GM21360 (cell line): ENCODE data around the gene METTL13.
"Not testable (repeated sequence)": the region's sequence is repeated elsewhere in the genome, so short reads cannot be mapped to it uniquely, and the experiment has no call there.

ENCODE experiments used
- ATAC-seq: cut with Tn5 transposase; IDR thresholded peaks from one replicate; pipeline ENCODE4 v1.9.1; 2021; ENCODE audit warnings: mild to moderate bottlenecking, moderate library complexity; ENCODE audit not compliant: unreplicated experiment

Gene METTL13

GRCh38 chr1:171763764-171764163, 17.7 kb upstream of the METTL13 start:
- no peak for ATAC-seq

GRCh38 chr1:171769171-171769570, 12.3 kb upstream of the METTL13 start:
- ATAC-seq = no peak

GRCh38 chr1:171769754-171770153, 11.7 kb upstream of the METTL13 start:
- ATAC-seq = no peak

GRCh38 chr1:171772312-171772711, 9.1 kb upstream of the METTL13 start:
- ATAC-seq = no peak

GRCh38 chr1:171780583-171781175, 781 bp upstream of the METTL13 start:
- ATAC-seq = no peak

- no peak for ATAC-seq
Observed at GRCh38 chr1:171783816-171784530, 2.5 kb downstream of the METTL13 start.

GRCh38 chr1:171784784-171785183, 3.3 kb downstream of the METTL13 start:
- peak; percentile 18 for ATAC-seq

GRCh38 chr1:171785766-171786165, 4.3 kb downstream of the METTL13 start:
- ATAC-seq = no peak

GRCh38 chr1:171786534-171786933, 5.1 kb downstream of the METTL13 start:
- ATAC-seq = no peak

- no peak for ATAC-seq
Observed at GRCh38 chr1:171787686-171788480, 6.4 kb downstream of the METTL13 start.

GRCh38 chr1:171788696-171789095, 7.2 kb downstream of the METTL13 start:
- ATAC-seq = no peak

GRCh38 chr1:171790318-171790717, 8.9 kb downstream of the METTL13 start:
- ATAC-seq = no peak

GRCh38 chr1:171792656-171793369, 11.4 kb downstream of the METTL13 start:
- ATAC-seq = no peak

- no peak for ATAC-seq
Observed at GRCh38 chr1:171793636-171794035, 12.2 kb downstream of the METTL13 start.

GRCh38 chr1:171794085-171794484, 12.6 kb downstream of the METTL13 start:
- ATAC-seq = no peak

- no peak for ATAC-seq
Observed at GRCh38 chr1:171796592-171796991, 15.1 kb downstream of the METTL13 start.

- ATAC-seq = no peak
Observed at GRCh38 chr1:171798311-171798710, 16.9 kb downstream of the METTL13 start.

- ATAC-seq = no peak
Observed at GRCh38 chr1:171798765-171799164, 17.3 kb downstream of the METTL13 start.

- no peak for ATAC-seq
Observed at GRCh38 chr1:171799166-171799565, 17.7 kb downstream of the METTL13 start.

- not testable (repeated sequence) for ATAC-seq
Observed at GRCh38 chr1:171799698-171800097, 18.2 kb downstream of the METTL13 start.

- ATAC-seq = no peak
Observed at GRCh38 chr1:171800342-171800741, 18.9 kb downstream of the METTL13 start.
